HG03442 (cell line): Measurements from ENCODE around the gene CYBA.

Experiments used
- ATAC-seq: cut with Tn5 transposase; IDR thresholded peaks from one replicate; pipeline ENCODE4 v1.9.1; 2021; ENCODE audit warnings: mild to moderate bottlenecking, moderate library complexity; ENCODE audit not compliant: unreplicated experiment

CYBA gene

DNA sequence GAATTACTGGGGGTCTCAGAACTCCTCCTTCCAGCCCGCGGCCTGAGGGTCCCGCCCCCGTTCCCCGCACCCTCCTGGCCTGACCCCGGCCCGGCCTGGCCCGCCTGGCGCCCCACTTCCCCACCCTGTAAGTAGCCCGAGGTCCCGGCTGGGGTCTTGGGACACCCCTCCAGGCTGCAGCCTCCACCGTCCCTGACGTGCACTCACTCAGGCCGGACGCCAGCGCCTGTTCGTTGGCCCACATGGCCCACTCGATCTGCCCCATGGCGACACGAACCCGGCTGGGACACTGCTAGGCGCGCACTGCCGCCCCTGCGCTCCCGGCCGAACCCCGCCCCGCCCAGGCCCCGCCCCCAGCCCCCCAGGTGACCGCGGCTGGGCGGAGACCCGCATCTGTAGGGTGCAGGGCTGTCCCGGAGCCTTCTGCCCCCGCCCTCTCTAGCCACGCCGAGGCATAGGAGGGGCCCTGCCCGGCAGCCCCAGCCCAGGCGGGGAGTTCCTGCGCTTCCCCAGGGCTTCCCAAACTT, at the start of gene CYBA:
TSS of gene CYBA (minus strand) at position 305 of the 527 bp plus-strand sequence. CDS start at position 265, 40 bp downstream.
- peak; percentile 61 for ATAC-seq

DNA sequence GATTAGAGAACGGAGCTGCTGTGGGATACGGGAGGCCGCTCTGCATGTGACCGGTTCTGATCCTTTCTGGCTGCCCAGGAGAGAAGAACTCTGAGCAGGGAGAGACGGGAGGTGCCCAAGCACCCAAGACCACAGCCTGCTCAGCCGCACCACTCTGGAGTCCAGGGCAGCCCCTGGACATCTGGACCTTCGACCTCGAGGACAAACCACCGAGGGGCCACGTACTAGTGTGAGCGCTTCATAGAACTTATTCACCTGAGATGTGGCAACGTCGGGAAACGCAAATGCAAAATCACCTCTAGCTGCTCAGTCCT, 49.4 kb upstream of the CYBA start:
- no peak for ATAC-seq

DNA sequence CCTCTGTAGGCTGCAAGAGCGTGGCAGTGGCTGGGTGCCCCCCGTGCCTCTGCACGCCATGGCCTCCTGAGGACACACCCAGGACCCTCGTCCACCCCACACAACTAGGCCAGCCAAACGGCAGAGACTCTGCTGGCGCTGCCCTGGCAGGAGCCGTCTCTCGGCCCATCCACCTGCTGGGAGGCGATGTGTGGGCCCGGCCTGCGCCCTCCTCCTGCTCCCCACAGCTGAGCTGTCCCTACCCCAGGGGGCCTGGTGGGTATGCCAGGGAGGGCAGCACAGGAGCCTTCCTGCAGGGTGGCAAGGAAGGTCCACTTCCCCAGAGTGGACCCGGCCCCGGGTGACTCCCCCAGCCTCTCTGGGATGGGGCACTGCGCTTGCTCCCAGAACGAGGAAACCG, 48.3 kb upstream of the CYBA start:
- ATAC-seq: no peak

DNA sequence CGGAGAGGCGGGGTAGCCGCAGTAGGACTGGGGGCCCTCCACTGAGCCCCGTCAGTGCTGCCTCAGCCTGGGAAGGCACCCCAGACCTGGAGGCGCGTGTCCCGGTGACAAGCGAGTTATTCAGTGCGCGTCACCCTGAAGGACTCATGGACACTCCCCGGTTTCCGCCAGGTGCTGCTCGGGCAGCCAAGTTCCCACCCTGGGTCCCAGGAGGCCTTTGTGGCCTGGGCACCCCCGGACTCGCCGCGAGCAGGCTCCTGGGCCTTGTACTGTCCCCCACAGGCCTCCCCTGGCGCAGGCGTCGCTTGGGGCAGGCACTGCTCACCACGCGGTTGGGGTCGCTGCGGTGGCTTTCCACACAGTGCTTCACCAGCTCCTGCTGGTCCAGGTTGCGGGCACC, 47.8 kb upstream of the CYBA start:
- no peak for ATAC-seq

DNA sequence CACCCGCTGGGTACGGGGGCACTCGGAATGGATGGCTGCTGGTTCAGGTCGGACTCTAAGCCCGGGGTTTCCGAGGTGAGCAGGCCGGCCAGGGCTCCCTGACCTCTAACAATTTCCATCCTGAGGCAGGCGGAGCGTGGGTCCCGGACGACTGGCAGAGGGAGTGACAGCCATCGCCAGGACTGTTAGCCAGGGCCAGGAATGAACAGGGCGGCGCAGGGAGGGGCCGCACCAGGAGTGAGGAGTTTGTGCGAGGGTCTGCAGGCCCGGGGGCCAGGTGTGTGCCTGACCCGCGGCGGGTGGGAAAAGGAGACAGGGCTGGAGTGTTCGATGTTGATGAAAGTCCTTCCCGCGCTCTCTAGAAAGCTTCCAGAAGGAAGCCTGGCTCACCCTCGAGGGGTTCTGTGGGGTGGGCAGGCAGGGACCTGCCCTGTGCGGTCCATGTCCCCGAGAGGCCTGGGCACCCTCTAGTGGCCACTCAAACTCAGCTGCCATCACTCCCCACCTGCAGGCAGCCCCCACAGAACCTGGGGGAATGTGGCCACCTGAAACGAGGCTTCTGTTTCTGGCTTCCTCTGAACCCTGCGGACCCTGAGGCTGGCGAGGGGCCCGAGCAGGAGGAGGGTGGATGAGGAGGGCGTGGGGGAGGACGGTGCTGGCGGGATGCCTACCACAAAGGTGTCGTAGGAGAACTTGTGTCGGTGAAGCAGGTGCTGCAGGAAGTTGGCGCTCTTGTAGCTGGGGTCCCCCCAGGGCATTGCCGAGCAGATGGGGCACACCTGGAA, 47.2 kb upstream of the CYBA start:
- no peak for ATAC-seq

- no peak for ATAC-seq
These were observed 46.4 kb upstream of the CYBA start for GRCh38 chr16:88697116-88697830.

- ATAC-seq: no peak
These were observed 45.6 kb upstream of the CYBA start for GRCh38 chr16:88696441-88696840.

DNA sequence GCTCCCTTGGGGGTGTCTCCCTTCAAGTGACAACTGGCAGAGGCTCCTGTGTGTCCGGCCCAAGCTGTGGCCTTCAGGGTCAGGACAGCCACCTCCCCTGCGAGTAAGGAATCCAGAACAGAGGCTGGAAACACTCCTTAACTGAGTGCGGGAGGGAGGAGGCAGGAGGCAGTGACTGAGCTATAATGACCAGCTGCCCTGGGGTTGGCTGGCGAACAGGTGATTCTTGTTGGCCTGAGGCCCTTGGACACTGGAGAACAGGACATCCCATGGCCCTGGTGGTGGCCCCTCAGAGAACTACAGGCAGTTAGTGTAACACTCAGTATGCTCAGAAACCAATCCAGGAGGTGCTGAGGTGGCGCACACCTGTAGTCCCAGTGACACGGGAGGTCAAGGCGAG, 44.9 kb upstream of the CYBA start:
- no peak for ATAC-seq

GRCh38 chr16:88695218-88695617, 44.4 kb upstream of the CYBA start:
- ATAC-seq: no peak

DNA sequence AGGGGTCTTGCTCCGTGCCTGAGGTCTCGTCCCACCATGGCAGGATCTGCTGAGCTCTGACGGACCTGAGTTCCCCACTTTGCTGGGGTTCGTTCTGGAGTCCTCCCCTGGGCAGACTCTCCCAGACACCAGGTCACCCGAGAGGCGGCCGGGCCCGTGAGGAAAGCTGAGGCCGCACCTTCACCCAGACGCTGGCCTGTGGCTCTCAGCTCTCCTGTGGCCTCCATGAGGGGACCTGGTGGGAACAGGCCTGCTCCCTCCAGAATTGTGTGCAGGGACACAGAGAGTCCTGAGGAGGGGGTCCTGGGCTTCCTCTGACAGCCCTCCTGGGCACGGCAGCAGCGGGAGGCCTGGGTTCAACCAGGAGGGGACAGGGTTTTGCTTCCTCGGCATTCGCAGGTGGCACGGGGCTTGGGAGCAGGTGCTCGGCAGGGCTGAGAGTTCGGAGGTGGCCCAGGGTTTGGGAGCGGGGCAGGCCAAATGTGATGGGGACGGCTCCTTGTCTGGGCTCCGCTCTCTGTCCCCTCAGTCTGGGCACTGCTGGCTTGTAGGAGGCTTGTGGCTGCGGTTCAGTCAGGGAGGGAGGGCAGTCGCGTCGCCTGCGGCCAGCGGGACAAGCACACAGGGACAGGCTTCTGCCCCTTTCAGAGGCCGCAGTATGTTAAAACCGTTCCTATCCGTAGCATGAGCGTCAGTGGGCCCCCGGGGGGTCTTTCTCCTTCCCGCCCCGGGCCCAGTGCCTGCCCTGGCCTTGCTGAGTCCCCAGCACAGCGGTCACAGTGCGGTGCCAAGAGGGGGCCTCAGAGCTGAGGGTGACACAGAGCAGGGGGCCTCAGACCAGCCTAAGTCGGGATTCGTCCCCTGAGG, 43.6 kb upstream of the CYBA start:
- no peak for ATAC-seq

DNA sequence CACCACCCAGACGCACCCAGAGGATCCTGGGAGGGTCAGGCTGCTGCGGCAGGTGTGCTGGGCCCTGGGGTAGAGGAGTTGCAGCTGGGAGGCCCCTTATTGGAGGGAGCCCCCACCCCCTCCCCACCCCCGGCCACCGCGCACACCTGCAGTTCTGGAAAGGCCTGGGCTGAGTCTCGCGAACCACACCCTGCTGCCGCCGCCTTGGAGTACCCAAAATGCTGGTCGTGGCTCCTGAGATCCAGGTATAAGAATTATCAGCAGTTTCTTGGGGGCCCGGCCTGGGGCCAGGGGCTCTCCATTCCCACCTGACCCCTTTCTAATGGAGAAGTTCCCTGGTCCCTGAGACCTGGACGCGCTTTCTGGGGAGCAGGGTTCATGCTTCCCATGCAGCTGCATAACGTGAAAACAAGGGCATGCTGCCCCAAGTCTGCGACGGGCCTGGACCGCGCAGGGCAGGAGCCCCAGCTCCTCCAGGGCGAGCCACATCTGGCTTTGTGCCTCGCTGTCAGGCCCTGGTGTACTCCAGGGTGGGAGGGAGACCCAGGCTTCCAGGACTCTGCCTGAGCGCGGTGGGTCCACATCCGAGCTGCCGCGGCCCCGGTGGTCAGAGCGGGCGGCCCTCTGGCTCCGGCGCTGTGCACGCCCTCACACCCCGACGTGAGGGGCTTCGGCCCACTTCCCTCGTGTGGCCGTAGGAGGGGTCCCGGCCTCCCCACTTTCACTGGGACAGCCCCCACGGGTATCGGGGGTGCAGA, 42.7 kb upstream of the CYBA start:
- ATAC-seq: no peak

DNA sequence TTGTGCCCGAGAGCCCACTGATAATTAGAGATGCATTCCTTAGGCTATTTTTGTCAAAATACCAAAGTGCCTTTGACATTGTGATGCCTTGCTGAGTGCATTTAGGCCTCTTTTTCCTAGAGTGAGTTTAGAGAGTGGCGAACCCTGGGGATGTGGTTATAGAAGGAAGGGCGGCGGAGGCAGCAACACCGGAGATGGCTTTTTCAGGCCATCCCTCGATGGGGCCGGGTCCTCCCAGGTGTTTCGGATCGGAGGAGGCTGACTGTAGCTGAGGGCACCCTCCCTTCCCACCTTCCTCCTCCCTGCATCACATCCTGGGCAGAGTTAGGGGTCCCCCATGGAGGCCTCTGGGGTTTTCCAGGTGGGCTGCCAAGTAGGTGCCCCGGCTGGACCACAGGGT, 42.0 kb upstream of the CYBA start:
- no peak for ATAC-seq

DNA sequence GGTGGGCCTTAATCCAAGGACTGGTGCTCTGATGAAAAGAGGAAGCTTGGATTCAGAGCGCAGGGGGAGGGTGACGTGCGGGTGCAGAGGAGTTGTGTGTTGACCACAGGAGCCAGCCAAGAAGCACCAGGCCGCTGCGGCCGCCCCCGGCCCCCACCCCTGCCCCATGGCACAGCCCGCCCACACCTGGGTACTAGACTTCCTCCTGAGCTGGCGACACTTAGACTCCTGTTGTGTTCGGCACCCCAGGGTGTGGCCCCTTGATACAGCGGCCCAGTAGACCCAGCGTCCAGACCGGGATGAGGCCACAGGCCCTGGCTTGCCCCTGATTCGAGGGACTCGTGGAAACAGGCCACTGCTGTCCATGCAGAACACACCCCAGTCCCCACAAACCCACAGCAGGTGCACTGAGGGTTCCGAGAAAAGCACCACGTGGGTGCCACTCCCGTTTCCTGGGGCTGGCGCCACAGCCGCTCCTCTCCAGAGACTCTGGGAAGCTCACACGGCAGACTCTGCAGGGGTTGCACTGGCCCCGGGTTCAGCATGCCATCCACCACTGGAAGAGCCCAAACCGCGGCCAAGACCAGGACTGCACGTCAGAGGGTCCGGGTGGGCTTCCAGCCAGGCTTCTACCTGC, 41.2 kb upstream of the CYBA start:
- ATAC-seq: no peak

DNA sequence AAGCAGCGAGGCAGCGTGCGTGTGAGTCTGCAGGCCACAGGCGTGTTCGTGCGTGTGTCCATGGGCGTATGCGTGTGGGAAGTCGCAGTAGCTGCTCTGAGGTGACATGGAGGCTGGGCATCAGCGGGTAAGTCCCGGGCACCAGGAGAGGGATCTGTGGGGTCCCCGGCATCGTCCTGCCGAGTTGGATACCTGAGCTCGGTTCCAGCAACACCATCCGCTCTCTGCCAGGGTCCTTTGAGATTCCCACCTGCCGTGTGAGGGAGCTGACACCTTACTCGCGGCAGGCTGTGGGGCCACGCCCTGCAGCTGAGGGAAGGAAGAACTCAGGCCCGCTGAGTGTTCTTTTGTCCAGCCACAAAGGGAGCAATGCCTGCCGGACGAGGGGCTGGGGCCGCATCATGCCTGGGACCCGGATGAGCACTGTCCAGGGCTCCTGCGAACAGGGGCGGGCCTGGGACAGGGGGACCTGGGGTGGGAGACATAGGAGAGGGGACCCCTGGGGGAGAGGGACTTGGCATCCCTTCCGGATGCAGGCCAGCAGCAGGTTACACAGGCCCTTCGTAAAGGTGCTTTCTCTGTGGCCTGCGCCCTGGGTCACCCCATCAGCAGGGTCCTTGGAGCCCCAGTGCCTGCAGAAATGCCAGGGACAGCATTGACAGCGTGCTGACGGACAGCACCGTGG, 40.4 kb upstream of the CYBA start:
- ATAC-seq: no peak

DNA sequence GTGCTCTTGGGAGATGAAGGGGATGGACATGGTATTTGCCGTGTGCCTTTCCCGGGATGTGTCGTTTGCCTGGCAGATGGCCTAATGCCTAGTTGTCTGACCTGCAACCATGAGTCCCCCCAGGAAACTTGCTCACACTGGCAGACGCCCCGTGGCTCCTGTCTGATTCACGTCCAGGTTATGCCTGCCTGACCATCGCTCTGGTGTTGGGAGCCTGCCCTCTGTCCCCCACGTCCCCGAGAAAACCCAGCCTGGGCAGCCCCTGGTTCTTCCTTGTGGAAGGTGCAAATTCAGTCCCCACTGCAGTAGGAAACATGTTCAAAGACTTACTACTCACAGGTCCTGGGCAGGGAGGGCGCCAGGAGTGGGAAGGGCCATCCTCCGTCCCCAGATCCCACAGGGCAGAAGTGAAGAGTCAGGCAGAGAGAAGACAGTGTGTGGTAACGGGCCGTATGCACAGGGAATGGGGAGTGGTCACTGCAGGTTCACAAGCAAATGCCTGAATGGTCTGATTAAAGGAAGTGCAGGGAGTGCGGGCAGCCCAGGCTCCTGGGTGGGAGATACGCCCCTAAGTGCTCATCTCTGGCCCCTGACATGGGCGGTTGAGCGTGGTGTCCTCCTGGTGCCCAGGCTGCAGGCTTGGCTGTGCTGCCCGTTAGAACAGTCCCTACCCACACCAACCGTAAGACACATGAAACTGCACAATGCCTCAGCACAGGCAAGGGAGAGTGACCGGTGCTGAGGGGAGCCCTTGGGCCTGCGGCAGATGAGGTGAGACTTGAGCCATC, 39.7 kb upstream of the CYBA start:
- no peak for ATAC-seq

- ATAC-seq: no peak
These were observed 37.3 kb upstream of the CYBA start for GRCh38 chr16:88688013-88688778.

GRCh38 chr16:88687676-88688012, 36.8 kb upstream of the CYBA start:
- no peak for ATAC-seq

- no peak for ATAC-seq
These were observed 36.4 kb upstream of the CYBA start for GRCh38 chr16:88687254-88687576.
